ENCODE results near the gene PNMA6F.
"Not testable (repeated sequence)": the region's sequence is repeated elsewhere in the genome, so short reads cannot be mapped to it uniquely, and the experiment has no call there.

The PNMA6F gene

GRCh38 chrX:153334654-153335295 is 13.2 kb upstream of the PNMA6F start:
- no peak for DNase-seq

- peak; percentile 74 to 76 for DNase-seq
Measured at GRCh38 chrX:153333821-153334653, 12.5 kb upstream of the PNMA6F start, which contains the start of gene ZNF275. Gene ZNF275, plus strand, starts transcription at chrX:153334153. Its CDS starts 2,527 bp downstream, at chrX:153336680.

GRCh38 chrX:153333266-153333665 is 11.7 kb upstream of the PNMA6F start:
- DNase-seq: no peak

- no peak for DNase-seq
Measured at GRCh38 chrX:153327561-153327960, 6.0 kb upstream of the PNMA6F start.

- DNase-seq: no peak
Measured at GRCh38 chrX:153320555-153321184, 897 bp downstream of the PNMA6F start.

GRCh38 chrX:153320047-153320443 is 1.5 kb downstream of the PNMA6F start:
- DNase-seq: not testable (repeated sequence)

GRCh38 chrX:153319295-153320046 is 2.1 kb downstream of the PNMA6F start:
- DNase-seq: no peak

GRCh38 chrX:153318811-153319210 is 2.8 kb downstream of the PNMA6F start:
- no peak for DNase-seq

- DNase-seq: no peak
Measured at GRCh38 chrX:153317996-153318722, 3.4 kb downstream of the PNMA6F start.

- DNase-seq: no peak
Measured at GRCh38 chrX:153317306-153317705, 4.3 kb downstream of the PNMA6F start.

- DNase-seq: no peak
Measured at GRCh38 chrX:153312842-153313241, 8.7 kb downstream of the PNMA6F start.

- DNase-seq: no peak
Measured at GRCh38 chrX:153312041-153312440, 9.5 kb downstream of the PNMA6F start.

- no peak for DNase-seq
Measured at GRCh38 chrX:153310901-153311300, 10.7 kb downstream of the PNMA6F start.

GRCh38 chrX:153307276-153308178 is 14.0 kb downstream of the PNMA6F start:
- no peak for DNase-seq

- no peak for DNase-seq
Measured at GRCh38 chrX:153306527-153307115, 14.9 kb downstream of the PNMA6F start.

GRCh38 chrX:153305972-153306371 is 15.6 kb downstream of the PNMA6F start:
- no peak for DNase-seq

GRCh38 chrX:153304988-153305736 is 16.4 kb downstream of the PNMA6F start:
- DNase-seq: no peak

GRCh38 chrX:153303276-153304262 is 18.0 kb downstream of the PNMA6F start:
- DNase-seq: no peak

- DNase-seq: no peak
Measured at GRCh38 chrX:153302796-153303195, 18.8 kb downstream of the PNMA6F start.
